Endometrial microvascular endothelial cells (primary cell): ENCODE results near the gene METRN. TPM values are rescaled to one million over a fixed set of nuclear protein-coding genes. Genes with fewer than 3 reads are reported as not detected.

Experiments
- in situ Hi-C: cut with HindIII; loops from 2 replicates; pipeline ENCODE4 v1.10.0; 2017; ENCODE audit warnings: low sequenced_read_pairs, low pct_unique_long_range_greater_than_20kb; ENCODE audit errors: inconsistent ontology term
- total RNA-seq: library from RNA; depleted of rRNA; stranded (reverse); fragments of >200 nt; gene quantifications from one replicate; pipeline ENCODE4 v1.2.3, GENCODE V29; 2015; ENCODE audit errors: inconsistent ontology term

The METRN gene
- total RNA-seq, result 17.2 TPM

GRCh38 chr16:714558-715476, at the start of gene METRN:
METRN (plus strand) TSS chr16:715118; CDS start chr16:715290, 172 bp downstream.
- in situ Hi-C loops, result no loop called here

DNA sequence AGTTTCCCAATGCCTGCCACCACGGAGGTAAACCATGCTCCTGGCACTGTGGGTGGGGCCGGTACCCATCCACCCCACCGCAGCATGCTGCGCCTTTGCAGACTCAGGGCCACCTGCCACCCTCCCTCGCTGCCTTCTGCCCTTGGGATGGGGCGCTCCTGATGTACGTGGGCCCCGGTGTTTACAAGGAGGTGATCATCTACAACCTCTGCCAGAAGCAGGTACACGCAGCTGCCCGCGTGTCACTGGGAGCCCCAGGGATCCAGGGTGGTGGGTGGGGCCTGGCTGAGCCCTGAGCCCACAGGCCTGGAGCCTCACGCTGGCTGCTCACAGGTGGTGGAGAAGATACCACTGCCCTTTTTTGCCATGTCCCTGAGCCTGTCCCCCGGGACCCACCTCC, 48.3 kb upstream of the METRN start:
- in situ Hi-C loops, result no loop called here

DNA sequence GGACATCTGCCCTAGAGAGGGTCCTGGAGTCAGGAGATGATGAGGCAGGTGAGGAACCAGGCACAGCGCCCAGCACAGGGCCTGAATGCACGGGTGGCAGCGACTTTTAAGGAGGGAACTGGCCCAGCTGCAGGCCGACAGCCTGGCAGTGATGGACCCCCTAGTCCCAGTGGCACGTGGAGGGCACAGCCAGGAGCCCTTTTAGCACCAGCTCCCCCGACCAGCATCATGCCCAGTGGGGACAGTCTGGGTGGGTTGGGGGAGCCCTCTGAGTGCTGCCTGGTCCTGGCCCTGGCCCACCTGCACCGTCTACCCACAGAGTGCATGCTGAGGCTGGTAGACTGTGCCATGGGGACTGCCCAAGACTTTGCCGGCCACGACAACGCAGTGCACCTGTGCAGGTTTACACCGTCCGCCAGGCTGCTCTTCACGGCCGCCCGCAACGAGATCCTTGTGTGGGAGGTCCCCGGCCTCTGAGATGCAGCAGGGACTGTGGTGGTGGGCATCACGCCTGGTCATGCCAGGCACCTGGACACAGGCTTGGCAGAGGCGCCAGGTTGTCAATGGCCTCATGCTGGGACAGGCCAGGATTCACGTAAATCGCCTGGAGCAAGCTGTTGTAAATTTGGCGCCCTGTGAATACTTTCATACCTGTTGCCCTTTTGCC, 47.7 kb upstream of the METRN start:
- in situ Hi-C loops, result no loop called here

- in situ Hi-C loops, result no loop called here
Observed at GRCh38 chr16:667780-668518, 47.0 kb upstream of the METRN start, which contains the start of gene RHOT2. RHOT2 (plus strand) TSS chr16:668132; CDS start chr16:668200, 68 bp downstream.

DNA sequence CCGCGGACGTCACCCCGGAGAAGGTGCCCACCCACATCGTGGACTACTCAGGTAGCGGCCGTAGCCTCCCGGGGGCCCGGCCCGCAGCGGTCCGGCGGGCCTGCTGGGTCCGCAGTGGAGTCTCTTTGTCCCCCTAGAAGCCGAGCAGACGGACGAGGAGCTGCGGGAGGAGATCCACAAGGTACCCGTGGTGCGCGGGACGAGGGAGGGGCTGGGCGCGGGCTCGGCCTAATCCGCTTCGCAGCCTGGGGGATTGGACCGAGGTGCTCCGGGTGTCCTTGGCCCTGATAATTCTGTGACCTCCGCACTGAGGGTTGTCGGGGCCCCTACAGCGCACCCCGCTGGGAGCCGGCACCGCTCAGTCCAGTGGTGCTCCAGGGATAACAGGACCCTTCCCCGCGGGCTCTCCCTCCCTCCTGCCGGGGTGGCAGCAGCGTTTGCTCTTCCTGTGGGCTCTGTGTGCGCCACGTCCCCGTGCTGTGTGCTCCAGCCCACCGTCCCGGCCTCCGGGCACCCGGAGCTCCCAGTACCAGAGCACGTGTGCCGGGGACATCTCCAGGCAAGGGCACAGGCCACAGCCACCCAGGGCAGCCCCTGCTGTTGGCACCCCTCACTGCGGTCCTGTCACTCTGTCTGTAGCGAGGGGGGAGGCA, 46.3 kb upstream of the METRN start:
- in situ Hi-C loops, result no loop called here

- in situ Hi-C loops, result no loop called here
Observed at GRCh38 chr16:669666-670065, 45.3 kb upstream of the METRN start.

- in situ Hi-C loops, result no loop called here
Observed at GRCh38 chr16:670485-671352, 44.2 kb upstream of the METRN start.

GRCh38 chr16:671353-672131, 43.4 kb upstream of the METRN start:
- in situ Hi-C loops, result no loop called here

- in situ Hi-C loops, result no loop called here
Observed at GRCh38 chr16:672371-672770, 42.5 kb upstream of the METRN start.

DNA sequence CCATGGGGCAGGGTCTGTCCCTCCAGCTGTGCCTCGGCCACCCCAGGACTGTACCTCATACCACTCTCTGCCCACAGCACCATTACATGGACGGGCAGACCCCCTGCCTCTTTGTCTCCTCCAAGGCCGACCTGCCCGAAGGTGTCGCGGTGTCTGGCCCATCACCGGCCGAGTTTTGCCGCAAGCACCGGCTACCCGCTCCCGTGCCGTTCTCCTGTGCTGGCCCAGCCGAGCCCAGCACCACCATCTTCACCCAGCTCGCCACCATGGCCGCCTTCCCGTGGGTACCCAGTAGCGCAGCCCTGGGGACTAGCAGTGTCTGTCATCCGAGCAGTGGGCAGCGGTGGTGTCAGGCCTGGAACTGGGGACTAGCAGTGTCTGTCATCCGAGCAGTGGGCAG, 42.1 kb upstream of the METRN start:
- in situ Hi-C loops, result no loop called here

GRCh38 chr16:673399-673991, 41.4 kb upstream of the METRN start:
- in situ Hi-C loops, result no loop called here

DNA sequence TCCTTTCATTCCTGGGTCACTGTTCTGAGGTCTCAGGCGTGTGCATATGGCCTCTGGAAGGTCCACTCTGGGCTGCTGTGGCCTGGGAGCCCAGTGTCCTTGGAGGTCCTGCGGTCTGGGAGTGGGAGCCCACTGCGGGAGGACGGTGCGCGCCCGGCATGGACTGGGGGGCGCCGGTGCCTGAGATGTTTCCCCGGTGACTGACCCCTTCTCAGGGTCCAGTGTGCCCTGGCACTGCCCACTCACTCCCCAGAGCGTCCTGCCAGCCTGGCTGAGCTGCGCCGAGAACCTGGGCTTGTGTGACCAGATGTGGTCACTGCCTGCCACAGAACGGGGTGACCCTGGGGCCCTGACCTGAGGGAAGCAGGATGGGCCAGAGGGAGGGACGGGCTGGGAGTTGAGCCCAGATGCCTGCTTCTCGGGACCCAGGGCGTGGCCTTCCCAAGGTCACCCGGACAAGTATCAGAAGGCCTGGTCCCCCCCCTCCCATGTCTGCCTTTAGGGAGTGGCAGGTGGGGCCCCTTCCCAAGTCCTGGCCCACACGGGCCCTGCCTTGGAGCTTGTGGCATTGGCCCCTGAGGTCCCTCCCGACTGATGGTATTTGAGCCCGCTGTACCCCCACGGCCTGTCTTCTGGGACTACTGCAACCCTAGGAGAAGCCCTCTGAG, 40.6 kb upstream of the METRN start:
- in situ Hi-C loops, result no loop called here

- in situ Hi-C loops, result no loop called here
Observed at GRCh38 chr16:674968-675883, 39.7 kb upstream of the METRN start, which contains the start of gene RHBDL1. RHBDL1 (plus strand) TSS chr16:675671; CDS start chr16:675791, 120 bp downstream.

GRCh38 chr16:675884-676564, 38.9 kb upstream of the METRN start:
- in situ Hi-C loops, result no loop called here

GRCh38 chr16:676565-676902, 38.4 kb upstream of the METRN start:
- in situ Hi-C loops, result no loop called here
